ENCODE measurements around the gene DHRSX.

DNA sequence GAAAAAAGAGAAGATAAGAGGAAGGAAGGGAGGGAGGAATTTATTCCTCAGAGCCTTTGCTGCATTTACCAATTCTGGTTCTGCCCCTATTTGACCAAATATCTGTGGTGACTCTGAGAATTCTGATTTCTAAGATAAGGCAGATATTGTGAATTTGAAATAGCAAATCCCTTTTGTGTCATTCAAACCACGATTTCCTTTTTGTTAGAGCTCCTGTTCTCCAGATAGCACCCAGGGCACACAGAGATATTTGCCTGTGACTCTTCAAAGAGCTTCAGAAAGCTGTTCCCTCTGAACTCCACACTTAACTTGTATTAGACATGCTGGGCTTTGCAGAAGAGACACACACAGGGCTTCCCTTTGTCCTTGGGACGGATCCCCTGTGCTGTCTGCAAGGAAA, 272.2 kb downstream of the DHRSX start:
- no peak for TF ChIP-seq EP300 (IDR thresholded peaks at IDR 0.05)
- TF ChIP-seq, protein P1, sequence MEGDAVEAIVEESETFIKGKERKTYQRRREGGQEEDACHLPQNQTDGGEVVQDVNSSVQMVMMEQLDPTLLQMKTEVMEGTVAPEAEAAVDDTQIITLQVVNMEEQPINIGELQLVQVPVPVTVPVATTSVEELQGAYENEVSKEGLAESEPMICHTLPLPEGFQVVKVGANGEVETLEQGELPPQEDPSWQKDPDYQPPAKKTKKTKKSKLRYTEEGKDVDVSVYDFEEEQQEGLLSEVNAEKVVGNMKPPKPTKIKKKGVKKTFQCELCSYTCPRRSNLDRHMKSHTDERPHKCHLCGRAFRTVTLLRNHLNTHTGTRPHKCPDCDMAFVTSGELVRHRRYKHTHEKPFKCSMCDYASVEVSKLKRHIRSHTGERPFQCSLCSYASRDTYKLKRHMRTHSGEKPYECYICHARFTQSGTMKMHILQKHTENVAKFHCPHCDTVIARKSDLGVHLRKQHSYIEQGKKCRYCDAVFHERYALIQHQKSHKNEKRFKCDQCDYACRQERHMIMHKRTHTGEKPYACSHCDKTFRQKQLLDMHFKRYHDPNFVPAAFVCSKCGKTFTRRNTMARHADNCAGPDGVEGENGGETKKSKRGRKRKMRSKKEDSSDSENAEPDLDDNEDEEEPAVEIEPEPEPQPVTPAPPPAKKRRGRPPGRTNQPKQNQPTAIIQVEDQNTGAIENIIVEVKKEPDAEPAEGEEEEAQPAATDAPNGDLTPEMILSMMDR (IDR thresholded peaks at IDR 0.05) = no peak
